ENCODE measurements around the gene IFT88. TPM values are rescaled to one million over a fixed set of nuclear protein-coding genes. Genes with fewer than 3 reads are reported as not detected.

Gene IFT88
- polyA plus RNA-seq, 1 of the 3 experiments (the other 2 are of a cell fraction) = 6.2 TPM

GRCh38 chr13:20528452-20528851, 38.5 kb upstream of the IFT88 start:
- ChIA-PET CTCF (no interaction called here), POLR2A (no interaction called here)
- Histone ChIP-seq H3K4me1 (ENCODE audit: control insufficient read depth in 1 of 2, insufficient read depth in 2 of 2, low read depth in 1 of 2, low read length in 1 of 2) (peaks cover 0 to 12% of the 10 kb centered on the region in 2 experiments; a peak in 1 of 4 replicates), H4K20me1 (ENCODE audit: insufficient read depth) (no peaks in the 10 kb centered on the region), H3K4me3 (ENCODE audit: low read depth in 2 of 2, low read length in 1 of 2) (no peak overlapping the region), H2AFZ (ENCODE audit: low read depth) (no peak overlapping the region), H3K36me3 (replicated peaks in 1 of 2; ENCODE audit: control insufficient read depth in 1 of 2, insufficient read depth in 2 of 2, low read length in 1 of 2) (no peaks in the 10 kb centered on the region), H3K9me2 (no peaks in the 10 kb centered on the region), H3K4me2 (no peak overlapping the region), H3K9ac (no peak overlapping the region), H3K79me2 (ENCODE audit: insufficient read depth) (peaks cover 17% of the 10 kb centered on the region), H3K27ac (ENCODE audit: low read depth in 2 of 2, low read length in 1 of 2) (no peak overlapping the region), H3K9me3 (no peaks in the 10 kb centered on the region), H3K27me3 (ENCODE audit: insufficient read depth) (no peaks in the 10 kb centered on the region), H3F3A (replicated peaks; ENCODE audit: insufficient read depth) (peaks cover 10% of the 10 kb centered on the region)
- 87% methylated on average over 2 of the region's 2 CpGs for WGBS (ENCODE audit: low lambda C conversion rate)
- no peak for TF ChIP-seq NFIC (IDR thresholded peaks at IDR 0.05; ENCODE audit: borderline replicate concordance)
- no peak for TF ChIP-seq RXRA (IDR thresholded peaks at IDR 0.05; ENCODE audit: borderline replicate concordance, low read depth)
- TF ChIP-seq RCOR1 (IDR thresholded peaks at IDR 0.05; ENCODE audit: low read length) = no peak
- no peak for TF ChIP-seq JUND (IDR thresholded peaks at IDR 0.05)
- no peak for TF ChIP-seq EP300 (IDR thresholded peaks at IDR 0.05; ENCODE audit: borderline replicate concordance in 1 of 2, low read depth in 1 of 2, low read length in 1 of 2)
- TF ChIP-seq SIN3A (IDR thresholded peaks at IDR 0.05; ENCODE audit: borderline replicate concordance, low read depth, low read length) = no peak
- TF ChIP-seq NRF1 (IDR thresholded peaks at IDR 0.05; ENCODE audit: low read depth, low read length) = no peak
- TF ChIP-seq USF1 (IDR thresholded peaks at IDR 0.05; ENCODE audit: borderline replicate concordance, low read depth) = no peak
- TF ChIP-seq USF2 (IDR thresholded peaks at IDR 0.05; ENCODE audit: borderline replicate concordance, low read depth, low read length) = no peak
- TF ChIP-seq MAX (IDR thresholded peaks at IDR 0.05; ENCODE audit: low read depth) = no peak
- TF ChIP-seq RAD21 (IDR thresholded peaks at IDR 0.05; ENCODE audit: low read length) = no peak
- no peak for TF ChIP-seq PBX3 (IDR thresholded peaks at IDR 0.05)
- TF ChIP-seq GATA2 (CRISPR knock-in tag; IDR thresholded peaks at IDR 0.05) = no peak
- TF ChIP-seq MXI1 (IDR thresholded peaks at IDR 0.05; ENCODE audit: low read depth, low read length) = no peak
- no peak for TF ChIP-seq FOXJ3 (CRISPR knock-in tag; IDR thresholded peaks at IDR 0.05)
- no peak for TF ChIP-seq TCF12 (IDR thresholded peaks at IDR 0.05)
- TF ChIP-seq EZH2phosphoT487 (IDR thresholded peaks at IDR 0.05; ENCODE audit: borderline replicate concordance, low read depth) = no peak
- no peak for TF ChIP-seq FOXM1 (IDR thresholded peaks at IDR 0.05; ENCODE audit: low read depth)
- DNase-seq = no peak
